Thoracic aorta (tissue), 2 donors: ENCODE data around the gene CCDC83. TPM values are rescaled to one million over a fixed set of nuclear protein-coding genes. Genes with fewer than 3 reads are reported as not detected.

Experiments
- ATAC-seq: fragments of 150-250 bp; one replicate; pipeline ENCODE4 v1.8.0; 2017; ENCODE audit warnings: low read depth; ENCODE audit not compliant: insufficient number of reproducible peaks, low FRiP score
- DNase-seq: peaks from one replicate; pipeline ENCODE4 v3.0.0-alpha.2; 2020; ENCODE audit warnings: low spot score
- H3K27ac ChIP-seq, 2 donors: fragments of 200-600 bp; sonication (generic); 1 replicate in 1 of 2; 2 replicates in 1 of 2; pipeline ENCODE4 v1.5.1; 2016; ENCODE audit warnings: mild to moderate bottlenecking in 2 of 2, moderate library complexity in 2 of 2
- H3K27me3 ChIP-seq: fragments of 200-600 bp; sonication (generic); replicated peaks from 2 replicates; pipeline ENCODE4 v1.6.0; 2016; ENCODE audit warnings: mild to moderate bottlenecking; ENCODE audit not compliant: insufficient read depth
- H3K36me3 ChIP-seq: fragments of 200-600 bp; sonication (generic); one replicate; pipeline ENCODE4 v1.5.1; 2016
- H3K4me1 ChIP-seq, 2 donors: fragments of 200-600 bp; sonication (generic); 1 replicate in 1 of 2; 2 replicates in 1 of 2; pipeline versions ENCODE4 v1.5.1 to v1.6.0; 2016; ENCODE audit warnings: low read depth in 2 of 2, mild to moderate bottlenecking in 1 of 2; ENCODE audit not compliant: control insufficient read depth in 1 of 2
- H3K4me3 ChIP-seq: fragments of 200-600 bp; sonication (generic); 2 replicates; pipeline ENCODE4 v1.5.1; 2016; ENCODE audit warnings: mild to moderate bottlenecking
- H3K9me3 ChIP-seq: fragments of 200-600 bp; sonication (generic); 2 replicates; pipeline ENCODE4 v1.5.1; 2016
- total RNA-seq, 2 donors: library from RNA; depleted of rRNA; stranded (reverse); fragments of >200 nt; gene quantifications; one replicate each; pipeline versions ENCODE4 v1.1.0 to v1.2.3, GENCODE V29; 2016
- TF ChIP-seq, protein P1 (sequence below): fragments of 200-600 bp; sonication (generic); IDR thresholded peaks from one replicate; pipeline ENCODE4 v1.5.1; 2019; ENCODE audit warnings: antibody characterized with exemption

The CCDC83 gene
- not detected for total RNA-seq

DNA sequence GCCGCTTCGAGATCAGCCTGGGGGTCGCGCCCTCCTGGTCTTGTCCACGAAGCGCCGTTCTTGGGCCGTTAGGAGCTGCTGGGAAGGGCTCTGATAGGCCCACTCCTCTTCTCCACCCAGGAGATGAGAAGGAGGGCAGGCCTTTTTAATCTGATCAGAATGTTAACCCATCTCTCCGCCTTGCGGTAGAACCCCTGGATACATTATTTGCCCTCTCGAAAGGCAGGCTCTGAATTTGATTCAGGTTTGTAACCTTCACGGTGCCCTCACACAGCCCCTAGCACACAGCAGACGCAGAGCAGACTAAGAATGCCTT, at the start of gene CCDC83:
CCDC83 (plus strand) TSS at position 43 of the 316 bp plus-strand sequence. CDS start 9,741 bp downstream, outside the sequence.
- peak within 1 kb of the TSS; percentile 64 to 67 for H3K27ac ChIP-seq
- no peaks in the 10 kb centered on the region for H3K27me3 ChIP-seq
- TF ChIP-seq, protein P1, sequence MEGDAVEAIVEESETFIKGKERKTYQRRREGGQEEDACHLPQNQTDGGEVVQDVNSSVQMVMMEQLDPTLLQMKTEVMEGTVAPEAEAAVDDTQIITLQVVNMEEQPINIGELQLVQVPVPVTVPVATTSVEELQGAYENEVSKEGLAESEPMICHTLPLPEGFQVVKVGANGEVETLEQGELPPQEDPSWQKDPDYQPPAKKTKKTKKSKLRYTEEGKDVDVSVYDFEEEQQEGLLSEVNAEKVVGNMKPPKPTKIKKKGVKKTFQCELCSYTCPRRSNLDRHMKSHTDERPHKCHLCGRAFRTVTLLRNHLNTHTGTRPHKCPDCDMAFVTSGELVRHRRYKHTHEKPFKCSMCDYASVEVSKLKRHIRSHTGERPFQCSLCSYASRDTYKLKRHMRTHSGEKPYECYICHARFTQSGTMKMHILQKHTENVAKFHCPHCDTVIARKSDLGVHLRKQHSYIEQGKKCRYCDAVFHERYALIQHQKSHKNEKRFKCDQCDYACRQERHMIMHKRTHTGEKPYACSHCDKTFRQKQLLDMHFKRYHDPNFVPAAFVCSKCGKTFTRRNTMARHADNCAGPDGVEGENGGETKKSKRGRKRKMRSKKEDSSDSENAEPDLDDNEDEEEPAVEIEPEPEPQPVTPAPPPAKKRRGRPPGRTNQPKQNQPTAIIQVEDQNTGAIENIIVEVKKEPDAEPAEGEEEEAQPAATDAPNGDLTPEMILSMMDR = no peak
- peak within 1 kb of the TSS; percentile 72 for H3K4me3 ChIP-seq
- no peaks in the 10 kb centered on the region for H3K36me3 ChIP-seq
- no peak for DNase-seq
- peaks cover 0 to 7% of the 10 kb centered on the region in 2 donors for H3K4me1 ChIP-seq
- H3K9me3 ChIP-seq = no peaks in the 10 kb centered on the region
- peak; percentile 15 for ATAC-seq

DNA sequence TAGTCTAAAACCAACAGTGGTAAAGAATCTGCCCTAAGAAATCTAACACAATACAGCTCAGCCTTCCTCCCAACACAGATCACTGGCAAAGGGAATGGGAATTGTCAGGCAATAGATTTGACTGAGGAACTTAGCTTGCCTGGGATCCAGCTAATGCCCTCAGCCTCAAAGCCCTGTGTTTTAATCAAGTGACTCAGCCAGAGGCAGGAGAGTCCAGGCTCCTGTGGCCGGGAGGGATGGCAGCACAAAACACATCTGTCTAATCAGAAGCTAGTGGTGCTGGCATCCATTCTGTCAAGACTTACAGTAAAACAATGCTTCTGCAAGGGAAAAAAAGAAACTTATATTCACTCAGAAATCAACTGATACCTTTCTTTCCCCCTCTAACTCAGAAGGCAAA, 49.8 kb upstream of the CCDC83 start:
- Histone ChIP-seq H3K27ac (no peak overlapping the region), H3K9me3 (no peaks in the 10 kb centered on the region), H3K4me1 (peaks cover 4 to 9% of the 10 kb centered on the region in 2 donors), H3K36me3 (no peaks in the 10 kb centered on the region), H3K27me3 (no peaks in the 10 kb centered on the region), H3K4me3 (no peak overlapping the region)
- ATAC-seq (no peak), DNase-seq (no peak)
- TF ChIP-seq, protein P1 = no peak

DNA sequence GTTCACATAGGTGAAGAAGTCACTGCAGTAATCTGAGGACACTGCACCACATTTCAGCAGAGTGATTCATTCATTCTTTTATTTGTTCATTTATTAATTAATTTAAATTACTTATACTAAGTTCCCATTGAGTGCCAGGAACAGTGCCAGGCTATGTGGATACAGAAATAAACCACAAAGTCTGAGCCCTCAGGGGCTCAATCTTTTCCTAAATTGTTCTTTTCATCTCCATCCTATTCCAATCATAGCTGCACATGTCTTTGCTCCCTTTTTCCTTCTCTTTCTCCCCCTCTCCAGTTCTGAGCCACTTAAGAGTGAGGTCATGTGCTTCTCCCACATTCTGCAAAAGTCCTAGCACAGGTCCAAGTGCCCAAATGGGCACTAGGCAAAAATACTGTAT, 49.2 kb upstream of the CCDC83 start:
- TF ChIP-seq, protein P1 = no peak
- no peaks in the 10 kb centered on the region for H3K36me3 ChIP-seq
- H3K4me1 ChIP-seq = peaks cover 6 to 12% of the 10 kb centered on the region in 2 donors
- H3K27me3 ChIP-seq = no peaks in the 10 kb centered on the region
- ATAC-seq (no peak), DNase-seq (no peak)
- no peak overlapping the region for H3K4me3 ChIP-seq
- H3K9me3 ChIP-seq = no peaks in the 10 kb centered on the region
- no peak overlapping the region for H3K27ac ChIP-seq

DNA sequence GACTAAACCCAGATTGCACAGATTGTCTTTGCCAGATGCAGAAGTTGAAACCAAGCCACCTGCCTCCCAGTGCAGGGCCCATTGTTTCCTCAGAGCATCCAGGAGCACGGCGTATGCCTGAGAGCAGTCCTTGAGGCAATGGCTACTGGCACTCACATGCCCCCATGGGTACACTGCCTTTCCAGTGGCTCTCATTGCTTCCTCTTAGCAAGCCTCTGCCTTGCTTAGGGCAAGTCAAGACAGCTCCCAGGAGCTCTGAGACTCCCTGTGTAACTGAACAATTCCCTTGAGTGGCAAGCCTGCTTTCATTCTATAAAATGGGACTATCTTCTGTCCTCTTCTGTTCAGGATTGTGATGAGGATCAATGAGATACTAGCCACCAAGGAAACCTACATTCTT, 48.3 kb upstream of the CCDC83 start:
- H3K36me3 ChIP-seq = no peaks in the 10 kb centered on the region
- DNase-seq = no peak
- H3K27me3 ChIP-seq = no peaks in the 10 kb centered on the region
- ATAC-seq = no peak
- no peaks in the 10 kb centered on the region for H3K9me3 ChIP-seq
- no peak overlapping the region for H3K4me3 ChIP-seq
- no peak overlapping the region for H3K27ac ChIP-seq
- peaks cover 11 to 17% of the 10 kb centered on the region in 2 donors for H3K4me1 ChIP-seq
- TF ChIP-seq, protein P1 = no peak

DNA sequence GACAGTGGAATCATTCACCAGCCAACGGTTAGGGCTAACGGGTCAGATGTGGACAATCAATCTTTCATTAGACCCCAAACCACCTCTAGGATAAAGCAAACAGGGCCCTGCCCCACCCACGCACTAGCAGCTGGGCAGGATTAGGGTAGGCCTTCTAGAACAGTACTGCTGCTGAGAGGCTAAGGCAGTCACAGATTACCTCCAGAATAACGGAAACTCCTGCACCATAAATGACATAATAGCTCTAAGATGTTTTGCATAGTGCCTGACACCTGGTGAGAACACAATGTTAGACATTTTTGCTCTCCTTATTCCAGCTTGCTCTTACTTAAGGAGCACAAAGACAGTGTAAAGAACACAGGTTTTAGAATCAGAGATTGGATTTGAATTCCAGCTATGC, 46.0 kb upstream of the CCDC83 start:
- H3K27ac ChIP-seq = no peak overlapping the region
- no peaks in the 10 kb centered on the region for H3K9me3 ChIP-seq
- H3K4me1 ChIP-seq = peaks cover 11 to 17% of the 10 kb centered on the region in 2 donors
- ATAC-seq (no peak), DNase-seq (no peak)
- H3K4me3 ChIP-seq = no peak overlapping the region
- H3K27me3 ChIP-seq = no peaks in the 10 kb centered on the region
- no peaks in the 10 kb centered on the region for H3K36me3 ChIP-seq
- TF ChIP-seq, protein P1 = no peak
